ENCODE measurements around the gene C11orf21. TPM values are rescaled to one million over a fixed set of nuclear protein-coding genes. Genes with fewer than 3 reads are reported as not detected.

C11orf21 gene
- total RNA-seq, 2 donors from 2014 or later, result 13.6 to 16.6 TPM

DNA sequence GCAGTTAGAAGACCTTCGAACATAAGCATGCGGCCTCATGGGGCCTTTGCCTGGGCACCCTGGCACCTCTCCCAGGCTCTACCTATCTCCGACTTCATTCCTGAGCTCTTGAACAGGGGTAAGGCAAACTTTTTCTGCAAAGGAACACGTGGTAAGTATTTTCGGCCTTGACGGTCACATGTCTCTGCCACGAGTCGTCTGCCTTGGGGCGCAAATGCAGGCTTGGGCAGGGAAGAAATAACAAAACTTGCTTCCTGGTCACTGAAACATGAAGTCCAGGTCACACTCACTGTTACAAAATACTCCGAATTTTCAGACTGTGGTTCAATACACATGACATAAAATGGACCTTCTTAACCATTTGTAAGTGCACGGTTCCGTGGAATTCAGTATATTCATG, 27.9 kb downstream of the C11orf21 start:
- H3K27me3 Mint-ChIP-seq (ENCODE audit: low read depth), result peaks cover 31% of the 10 kb centered on the region
- no peak overlapping the region for H3K4me3 Mint-ChIP-seq
- H3K27ac Mint-ChIP-seq, result no peak overlapping the region
- ATAC-seq (replicated peaks in 1 of 2) (no peak), DNase-seq (no peak)
- no peaks in the 10 kb centered on the region for H3K36me3 Mint-ChIP-seq (ENCODE audit: insufficient read depth in 2 of 2)
- H3K9me3 Mint-ChIP-seq, result no peaks in the 10 kb centered on the region
- H3K4me1 Mint-ChIP-seq (ENCODE audit: low read depth), result no peaks in the 10 kb centered on the region

- Mint-ChIP-seq H3K4me1 (ENCODE audit: low read depth) (no peaks in the 10 kb centered on the region), H3K27me3 (ENCODE audit: low read depth) (peaks cover 36% of the 10 kb centered on the region), H3K27ac (no peak overlapping the region), H3K9me3 (no peaks in the 10 kb centered on the region), H3K4me3 (no peak overlapping the region), H3K36me3 (ENCODE audit: insufficient read depth in 2 of 2) (no peaks in the 10 kb centered on the region)
- DNase-seq (no peak), ATAC-seq (replicated peaks in 1 of 2) (no peak)
Observed at GRCh38 chr11:2273311-2273710, 28.4 kb downstream of the C11orf21 start.

GRCh38 chr11:2272946-2273280, 28.8 kb downstream of the C11orf21 start:
- ATAC-seq (replicated peaks in 1 of 2) (no peak), DNase-seq (no peak)
- Mint-ChIP-seq H3K27ac (no peak overlapping the region), H3K9me3 (no peaks in the 10 kb centered on the region), H3K4me1 (ENCODE audit: low read depth) (no peaks in the 10 kb centered on the region), H3K4me3 (no peak overlapping the region), H3K36me3 (ENCODE audit: insufficient read depth in 2 of 2) (no peaks in the 10 kb centered on the region), H3K27me3 (ENCODE audit: low read depth) (peaks cover 38% of the 10 kb centered on the region)

GRCh38 chr11:2272228-2272945, 29.3 kb downstream of the C11orf21 start:
- Mint-ChIP-seq H3K4me3 (no peak overlapping the region), H3K4me1 (ENCODE audit: low read depth) (no peaks in the 10 kb centered on the region), H3K27me3 (ENCODE audit: low read depth) (peaks cover 34% of the 10 kb centered on the region), H3K36me3 (ENCODE audit: insufficient read depth in 2 of 2) (no peaks in the 10 kb centered on the region), H3K27ac (no peak overlapping the region), H3K9me3 (no peaks in the 10 kb centered on the region)
- DNase-seq, result no peak
- no peak for ATAC-seq (replicated peaks in 1 of 2)

GRCh38 chr11:2271327-2272227, 30.1 kb downstream of the C11orf21 start:
- Mint-ChIP-seq H3K36me3 (ENCODE audit: insufficient read depth in 2 of 2) (no peaks in the 10 kb centered on the region), H3K9me3 (no peaks in the 10 kb centered on the region), H3K27ac (no peak overlapping the region), H3K27me3 (ENCODE audit: low read depth) (peaks cover 31% of the 10 kb centered on the region), H3K4me1 (ENCODE audit: low read depth) (no peaks in the 10 kb centered on the region), H3K4me3 (peak overlapping the region; percentile 42 to 50)
- no peak for ATAC-seq (replicated peaks in 1 of 2)
- no peak for DNase-seq

- Mint-ChIP-seq H3K4me3 (no peak overlapping the region), H3K36me3 (ENCODE audit: insufficient read depth in 2 of 2) (no peaks in the 10 kb centered on the region), H3K27ac (no peak overlapping the region), H3K27me3 (ENCODE audit: low read depth) (peaks cover 31% of the 10 kb centered on the region), H3K4me1 (ENCODE audit: low read depth) (peaks cover 5% of the 10 kb centered on the region), H3K9me3 (no peaks in the 10 kb centered on the region)
- ATAC-seq (replicated peaks in 1 of 2) (peak in 1 of 2 donors; percentile 15), DNase-seq (peak in 1 of 2 donors; percentile 45)
Observed at GRCh38 chr11:2271077-2271326, 30.7 kb downstream of the C11orf21 start.

DNA sequence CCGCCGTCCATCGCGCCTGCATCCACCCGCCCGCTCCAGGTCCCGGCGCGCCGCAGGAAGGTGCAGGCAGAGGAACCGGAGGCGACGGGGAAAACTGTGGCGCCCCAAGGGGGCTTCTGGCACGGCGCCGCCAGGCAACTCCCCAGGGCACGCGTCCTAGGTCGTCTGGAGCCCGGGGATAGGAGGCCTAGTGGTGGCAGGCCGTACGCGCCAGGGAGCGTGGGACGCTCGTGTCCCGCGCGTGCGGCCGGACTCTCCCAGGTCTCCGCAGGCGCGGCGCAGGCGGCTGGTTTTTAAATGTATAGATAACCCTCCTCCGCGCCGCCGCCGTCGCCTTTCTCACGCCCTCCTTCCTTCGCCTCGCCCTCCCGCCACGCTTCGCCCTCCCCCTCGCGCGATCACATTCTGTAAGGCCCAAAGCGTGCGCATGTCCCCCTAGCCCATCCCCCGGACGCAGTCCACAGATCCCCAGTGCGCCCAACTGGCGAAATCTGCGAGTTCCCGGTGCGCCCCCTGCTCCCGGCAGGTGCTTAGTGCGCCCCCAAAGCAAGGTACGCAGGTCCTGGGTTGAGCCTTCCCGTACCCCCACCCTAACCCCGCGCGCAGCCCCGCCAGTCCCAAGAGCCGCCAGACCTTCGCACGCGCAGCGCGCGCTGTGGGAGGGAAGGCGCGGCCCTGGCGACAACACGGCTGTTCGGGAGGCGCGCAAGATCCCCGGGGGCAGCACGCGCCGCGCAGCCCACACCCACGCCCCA, 31.2 kb downstream of the C11orf21 start, which contains the start of gene ASCL2:
Gene ASCL2, minus strand, starts transcription at position 267 of the 755 bp plus-strand sequence. Its CDS starts 256 bp downstream, at position 11.
- Mint-ChIP-seq H3K9me3 (no peaks in the 10 kb centered on the region), H3K27me3 (ENCODE audit: low read depth) (peaks cover 31% of the 10 kb centered on the region), H3K36me3 (ENCODE audit: insufficient read depth in 2 of 2) (no peaks in the 10 kb centered on the region), H3K4me1 (ENCODE audit: low read depth) (peaks cover 10% of the 10 kb centered on the region), H3K27ac (no peak within 1 kb of the TSS), H3K4me3 (peak within 1 kb of the TSS; percentile 77 to 78)
- ATAC-seq (replicated peaks in 1 of 2) (no peak), DNase-seq (no peak)

DNA sequence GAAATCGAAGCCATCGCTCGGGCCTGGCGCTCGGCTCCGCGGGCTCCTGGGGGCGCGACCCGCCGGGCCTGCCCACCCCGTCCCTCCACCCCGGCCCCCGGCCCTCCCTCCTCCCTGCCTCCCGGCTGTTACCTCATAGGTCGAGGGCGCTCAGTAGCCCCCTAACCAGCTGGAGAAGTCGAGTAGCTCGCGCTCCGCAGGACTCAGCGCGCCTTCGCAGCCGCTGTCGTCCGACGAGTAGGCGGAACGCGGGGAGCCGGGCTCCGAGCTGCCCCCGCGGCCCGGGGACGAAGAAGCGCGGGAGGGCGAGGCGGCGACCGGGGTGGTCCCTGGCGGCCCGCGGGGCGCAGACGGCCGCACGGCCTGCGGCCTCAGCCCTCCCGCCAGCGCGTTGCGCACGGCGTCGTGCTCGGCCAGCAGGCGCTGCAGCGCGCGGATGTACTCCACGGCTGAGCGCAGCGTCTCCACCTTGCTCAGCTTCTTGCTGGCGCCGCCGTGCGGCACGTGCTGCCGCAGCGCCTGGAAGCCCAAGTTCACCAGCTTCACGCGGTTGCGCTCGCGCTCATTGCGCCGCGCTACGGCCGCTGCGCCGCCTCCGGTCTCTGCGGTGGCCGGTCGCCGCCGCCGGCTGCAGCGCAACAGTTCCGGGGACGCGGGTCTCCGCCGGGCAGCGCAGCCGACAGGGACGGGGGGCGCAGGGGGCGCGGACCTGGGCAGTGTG, 32.0 kb downstream of the C11orf21 start:
- no peak overlapping the region for H3K27ac Mint-ChIP-seq
- H3K4me3 Mint-ChIP-seq, result peak overlapping the region; percentile 77 to 78
- ATAC-seq (replicated peaks in 1 of 2), result peak; percentile 36 to 52
- H3K9me3 Mint-ChIP-seq, result no peaks in the 10 kb centered on the region
- peak; percentile 64 to 67 for DNase-seq
- no peaks in the 10 kb centered on the region for H3K36me3 Mint-ChIP-seq (ENCODE audit: insufficient read depth in 2 of 2)
- H3K4me1 Mint-ChIP-seq (ENCODE audit: low read depth), result peaks cover 16% of the 10 kb centered on the region
- peaks cover 31% of the 10 kb centered on the region for H3K27me3 Mint-ChIP-seq (ENCODE audit: low read depth)

DNA sequence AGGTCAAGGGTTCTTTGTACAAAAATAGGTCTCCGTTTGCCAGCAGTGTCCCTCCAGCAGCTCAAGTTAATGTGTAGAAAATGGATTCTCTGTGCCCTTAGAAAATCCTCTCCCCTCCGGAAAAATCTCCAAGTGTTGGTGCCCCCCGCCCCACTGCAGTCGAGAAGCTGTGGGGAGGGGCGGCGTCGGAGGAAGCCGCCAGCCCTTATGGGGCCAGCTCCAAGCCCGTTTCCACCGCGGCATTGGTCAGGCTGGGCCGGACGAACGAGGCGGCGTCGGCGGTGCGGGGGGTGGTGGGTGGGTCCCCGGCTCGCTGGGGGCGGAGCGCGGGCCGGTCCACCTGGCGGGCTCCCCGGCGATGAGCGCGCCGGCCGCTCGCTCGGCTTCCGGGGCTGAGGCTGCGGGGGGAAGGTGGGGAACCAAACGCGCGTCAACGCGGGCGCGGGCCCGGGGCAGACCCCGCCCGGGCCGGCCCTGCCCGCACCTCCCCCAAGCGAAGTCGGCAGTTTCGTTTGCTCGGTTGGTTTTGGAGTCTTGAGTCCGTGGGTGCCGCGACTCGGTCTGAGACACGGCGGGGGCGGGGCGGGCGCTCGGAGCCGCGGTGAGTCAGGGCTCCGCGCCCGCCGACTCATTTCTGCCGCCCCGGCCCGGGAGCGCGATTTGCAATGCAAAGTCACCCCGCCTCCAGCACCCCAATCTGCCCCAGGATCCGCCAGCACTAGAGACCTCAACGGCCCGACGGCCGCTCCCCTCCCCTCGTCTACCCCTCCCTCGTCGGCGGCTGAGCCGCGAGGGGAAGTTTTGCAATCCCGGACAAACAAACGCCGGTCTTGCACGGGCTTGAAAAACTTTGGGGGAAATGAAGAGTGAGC, 32.8 kb downstream of the C11orf21 start:
- Mint-ChIP-seq H3K9me3 (no peaks in the 10 kb centered on the region), H3K36me3 (ENCODE audit: insufficient read depth in 2 of 2) (no peaks in the 10 kb centered on the region), H3K27me3 (ENCODE audit: low read depth) (peaks cover 31% of the 10 kb centered on the region), H3K4me1 (ENCODE audit: low read depth) (peaks cover 16% of the 10 kb centered on the region), H3K4me3 (peak overlapping the region; percentile 77 to 78), H3K27ac (no peak overlapping the region)
- peak; percentile 88 to 91 for DNase-seq
- ATAC-seq (replicated peaks in 1 of 2), result peak; percentile 82

DNA sequence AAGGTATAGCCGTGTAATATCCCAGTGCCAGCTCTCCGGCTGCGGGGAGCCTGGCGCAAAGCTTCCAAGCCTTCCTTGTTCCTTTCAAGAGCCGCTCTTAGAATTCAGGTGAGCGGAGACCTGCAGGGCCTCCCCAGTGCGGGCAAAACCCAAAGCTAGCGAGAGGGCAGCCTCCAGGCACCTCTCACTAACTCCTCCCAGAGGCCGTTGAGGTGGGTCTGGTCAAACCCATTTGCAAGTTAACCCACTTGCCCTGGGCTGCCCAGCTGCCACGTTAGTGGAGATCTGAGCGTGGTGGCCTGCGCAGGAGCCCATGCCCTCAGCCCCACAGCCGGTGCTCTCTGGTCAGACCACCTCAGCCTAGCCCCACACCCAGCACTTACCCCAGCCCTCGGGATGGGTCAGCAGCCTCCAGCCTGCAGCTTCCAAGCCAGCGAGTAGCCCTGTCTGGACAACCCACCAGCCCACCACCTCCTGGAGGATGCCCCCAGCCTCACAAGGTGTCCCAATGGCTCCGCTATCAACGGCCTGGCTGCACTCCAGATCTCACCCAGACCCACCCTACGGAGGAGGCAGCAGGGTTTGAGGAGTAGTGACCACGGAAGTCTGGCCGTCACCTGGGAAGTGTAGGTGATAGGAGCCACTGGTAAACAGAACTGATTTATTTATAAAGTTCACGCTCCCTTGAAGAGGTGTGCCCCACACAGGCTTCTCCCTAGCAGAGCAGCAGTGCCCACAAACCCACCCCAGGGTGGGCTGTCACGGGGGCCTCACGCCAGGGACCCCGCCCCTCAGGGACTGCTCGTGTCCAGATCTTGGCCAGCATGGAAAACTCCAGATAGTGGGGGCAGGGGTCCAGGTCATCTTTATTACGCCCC, 33.6 kb downstream of the C11orf21 start:
- H3K27me3 Mint-ChIP-seq (ENCODE audit: low read depth), result peaks cover 27% of the 10 kb centered on the region
- H3K4me1 Mint-ChIP-seq (ENCODE audit: low read depth), result peaks cover 16% of the 10 kb centered on the region
- ATAC-seq (replicated peaks in 1 of 2) (no peak), DNase-seq (no peak)
- H3K36me3 Mint-ChIP-seq (ENCODE audit: insufficient read depth in 2 of 2), result no peaks in the 10 kb centered on the region
- no peaks in the 10 kb centered on the region for H3K9me3 Mint-ChIP-seq
- peak overlapping the region; percentile 64 to 70 for H3K4me3 Mint-ChIP-seq
- H3K27ac Mint-ChIP-seq, result no peak overlapping the region

GRCh38 chr11:2267306-2267850, 34.3 kb downstream of the C11orf21 start:
- DNase-seq (no peak), ATAC-seq (replicated peaks in 1 of 2) (no peak)
- Mint-ChIP-seq H3K4me1 (ENCODE audit: low read depth) (peaks cover 16% of the 10 kb centered on the region), H3K9me3 (no peaks in the 10 kb centered on the region), H3K27ac (no peak overlapping the region), H3K36me3 (ENCODE audit: insufficient read depth in 2 of 2) (no peaks in the 10 kb centered on the region), H3K27me3 (ENCODE audit: low read depth) (peaks cover 20% of the 10 kb centered on the region), H3K4me3 (no peak overlapping the region)

Data from activated T-cell treated with anti-CD3 and anti-CD28 coated beads, Interleukin-2, amount 50 U/mL, for 72 hours (primary cell).